ENCODE measurements around the gene VTCN1.

VTCN1 gene

GRCh38 chr1:117110774-117111173 lies 100.0 kb downstream of the VTCN1 start:
- DNase-seq = no peak
- H3K79me2 ChIP-seq (ENCODE audit: low read length) = no peaks in the 10 kb centered on the region
- H3K36me3 ChIP-seq (replicated peaks; ENCODE audit: insufficient read depth, low read length) = no peaks in the 10 kb centered on the region

GRCh38 chr1:117107364-117107763 lies 103.4 kb downstream of the VTCN1 start:
- TF ChIP-seq CTCF (IDR thresholded peaks at IDR 0.05; ENCODE audit: low read length) (no peak), EZH2 (optimal IDR thresholded peaks at IDR 0.05; ENCODE audit: low read depth, low read length) (no peak), EZH2phosphoT487 (IDR thresholded peaks at IDR 0.05; ENCODE audit: low read length) (no peak)
- Histone ChIP-seq H3K4me3 (ENCODE audit: low read length) (no peak overlapping the region), H3K9me2 (replicated peaks; ENCODE audit: insufficient read depth, low read length) (no peaks in the 10 kb centered on the region), H3K27ac (ENCODE audit: low read length) (no peak overlapping the region), H2AFZ (ENCODE audit: low read length) (no peak overlapping the region), H3K4me2 (ENCODE audit: low read depth, low read length) (no peak overlapping the region), H3K4me1 (ENCODE audit: low read length) (no peaks in the 10 kb centered on the region), H4K20me1 (ENCODE audit: insufficient read depth, low read length) (no peaks in the 10 kb centered on the region), H3F3A (ENCODE audit: insufficient read depth, low read length) (no peaks in the 10 kb centered on the region), H3K9ac (ENCODE audit: low read length) (no peak overlapping the region), H3K9me3 (replicated peaks; ENCODE audit: insufficient read depth, low read length) (no peaks in the 10 kb centered on the region), H3K79me2 (ENCODE audit: low read length) (no peaks in the 10 kb centered on the region), H3K36me3 (replicated peaks; ENCODE audit: insufficient read depth, low read length) (no peaks in the 10 kb centered on the region), H3K27me3 (replicated peaks; ENCODE audit: insufficient read depth, low read length) (no peaks in the 10 kb centered on the region)
- DNase-seq = no peak

More at GRCh38 chr1:117110774-117111173, 100.0 kb downstream of the VTCN1 start:
- no peaks in the 10 kb centered on the region for H3F3A ChIP-seq (ENCODE audit: insufficient read depth, low read length)
- H3K27me3 ChIP-seq (replicated peaks; ENCODE audit: insufficient read depth, low read length) = no peaks in the 10 kb centered on the region
- no peak overlapping the region for H3K27ac ChIP-seq (ENCODE audit: low read length)
- no peaks in the 10 kb centered on the region for H3K9me3 ChIP-seq (replicated peaks; ENCODE audit: insufficient read depth, low read length)
- H3K4me2 ChIP-seq (ENCODE audit: low read depth, low read length) = no peak overlapping the region
- H3K9me2 ChIP-seq (replicated peaks; ENCODE audit: insufficient read depth, low read length) = no peaks in the 10 kb centered on the region
- TF ChIP-seq CTCF (IDR thresholded peaks at IDR 0.05; ENCODE audit: low read length) = no peak
- TF ChIP-seq EZH2 (optimal IDR thresholded peaks at IDR 0.05; ENCODE audit: low read depth, low read length) = no peak
- no peak for TF ChIP-seq EZH2phosphoT487 (IDR thresholded peaks at IDR 0.05; ENCODE audit: low read length)
- H3K4me1 ChIP-seq (ENCODE audit: low read length) = no peaks in the 10 kb centered on the region
- no peak overlapping the region for H2AFZ ChIP-seq (ENCODE audit: low read length)
- no peak overlapping the region for H3K4me3 ChIP-seq (ENCODE audit: low read length)
- no peak overlapping the region for H3K9ac ChIP-seq (ENCODE audit: low read length)
- H4K20me1 ChIP-seq (ENCODE audit: insufficient read depth, low read length) = no peaks in the 10 kb centered on the region

GRCh38 chr1:117106478-117106877 lies 104.2 kb downstream of the VTCN1 start:
- no peak overlapping the region for H3K4me3 ChIP-seq (ENCODE audit: low read length)
- no peak for DNase-seq
- no peaks in the 10 kb centered on the region for H3K9me3 ChIP-seq (replicated peaks; ENCODE audit: insufficient read depth, low read length)

More at GRCh38 chr1:117106478-117106877, 104.2 kb downstream of the VTCN1 start:
- no peaks in the 10 kb centered on the region for H3K4me1 ChIP-seq (ENCODE audit: low read length)
- H3F3A ChIP-seq (ENCODE audit: insufficient read depth, low read length) = no peaks in the 10 kb centered on the region
- H3K4me2 ChIP-seq (ENCODE audit: low read depth, low read length) = no peak overlapping the region
- TF ChIP-seq EZH2 (optimal IDR thresholded peaks at IDR 0.05; ENCODE audit: low read depth, low read length) (no peak), EZH2phosphoT487 (IDR thresholded peaks at IDR 0.05; ENCODE audit: low read length) (no peak), CTCF (IDR thresholded peaks at IDR 0.05; ENCODE audit: low read length) (no peak)
- no peaks in the 10 kb centered on the region for H4K20me1 ChIP-seq (ENCODE audit: insufficient read depth, low read length)
- H3K27me3 ChIP-seq (replicated peaks; ENCODE audit: insufficient read depth, low read length) = no peaks in the 10 kb centered on the region
- no peaks in the 10 kb centered on the region for H3K9me2 ChIP-seq (replicated peaks; ENCODE audit: insufficient read depth, low read length)
- no peaks in the 10 kb centered on the region for H3K36me3 ChIP-seq (replicated peaks; ENCODE audit: insufficient read depth, low read length)
- H3K9ac ChIP-seq (ENCODE audit: low read length) = no peak overlapping the region
- no peak overlapping the region for H2AFZ ChIP-seq (ENCODE audit: low read length)
- H3K79me2 ChIP-seq (ENCODE audit: low read length) = no peaks in the 10 kb centered on the region
- no peak overlapping the region for H3K27ac ChIP-seq (ENCODE audit: low read length)
